NCI-H1048 (cell line): Measurements from ENCODE around the gene ASPHD1.
"Not testable (repeated sequence)": the region's sequence is repeated elsewhere in the genome, so short reads cannot be mapped to it uniquely, and the experiment has no call there.

Source experiments
- DNase-seq: peaks from one replicate; lab custom pipeline; 2025; lab: John Stamatoyannopoulos, UW

ASPHD1 gene

DNA sequence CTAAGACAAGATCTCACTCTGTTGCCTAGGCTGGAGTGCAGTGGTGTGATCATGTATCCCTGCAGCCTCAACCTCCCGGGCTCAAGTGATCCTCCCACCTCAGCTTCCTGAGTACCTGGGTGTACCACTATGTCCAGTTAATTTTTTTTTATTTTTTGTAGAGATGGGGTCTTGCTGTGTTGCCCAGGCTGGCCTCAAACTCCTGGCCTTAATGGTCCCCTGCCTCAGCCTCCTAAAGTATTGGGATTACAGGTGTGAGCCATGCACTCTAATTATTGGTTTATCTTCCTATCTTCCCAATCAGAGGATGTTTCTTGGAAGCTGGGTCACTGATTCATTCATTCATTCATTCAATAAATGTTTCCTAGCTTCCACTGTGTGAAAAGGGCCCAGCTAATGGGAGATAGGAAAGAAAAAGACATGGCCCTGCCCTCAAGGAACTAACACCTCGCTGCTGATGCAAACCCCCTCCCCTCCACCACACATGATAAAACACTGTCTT lies 8.5 kb downstream of the ASPHD1 start:
- DNase-seq, result no peak

DNA sequence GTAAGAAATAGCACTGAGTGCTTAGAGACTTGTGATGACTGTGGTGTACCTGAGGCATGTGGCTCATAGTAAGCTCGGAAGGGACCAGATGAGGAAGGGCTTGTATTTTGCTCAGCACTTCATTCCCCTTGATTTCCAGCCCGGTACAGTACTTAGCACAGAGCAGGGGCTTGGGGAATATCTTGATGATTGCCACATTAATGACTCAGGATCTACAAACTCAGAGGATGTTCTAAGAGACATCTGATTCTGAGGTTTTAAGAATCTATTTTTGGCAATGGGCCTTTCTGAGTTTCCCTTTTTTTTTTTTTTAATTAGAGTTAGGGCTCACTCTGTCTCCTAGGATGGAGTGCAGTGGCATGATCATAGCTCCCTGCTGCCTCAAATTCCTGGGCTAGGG lies 9.1 kb downstream of the ASPHD1 start:
- DNase-seq, result no peak

DNA sequence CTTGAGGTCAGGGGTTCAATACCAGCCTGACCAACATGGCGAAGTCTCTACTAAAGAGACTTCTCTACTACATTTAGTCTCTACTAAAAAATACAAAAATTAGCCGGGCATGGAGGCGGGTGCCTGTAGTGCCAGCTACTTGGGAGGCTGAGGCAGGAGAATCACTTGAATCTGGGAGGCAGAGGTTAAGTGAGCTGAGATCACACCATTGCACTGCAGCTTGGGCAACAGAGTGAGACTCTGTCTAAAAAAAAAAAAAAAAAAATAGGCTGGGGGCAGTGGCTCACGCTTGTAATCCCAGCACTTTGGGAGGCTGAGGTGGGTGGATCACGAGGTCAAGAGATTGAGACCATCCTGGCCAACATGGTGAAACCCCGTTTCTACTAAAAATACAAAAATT lies 9.6 kb downstream of the ASPHD1 start:
- DNase-seq, result not testable (repeated sequence)

DNA sequence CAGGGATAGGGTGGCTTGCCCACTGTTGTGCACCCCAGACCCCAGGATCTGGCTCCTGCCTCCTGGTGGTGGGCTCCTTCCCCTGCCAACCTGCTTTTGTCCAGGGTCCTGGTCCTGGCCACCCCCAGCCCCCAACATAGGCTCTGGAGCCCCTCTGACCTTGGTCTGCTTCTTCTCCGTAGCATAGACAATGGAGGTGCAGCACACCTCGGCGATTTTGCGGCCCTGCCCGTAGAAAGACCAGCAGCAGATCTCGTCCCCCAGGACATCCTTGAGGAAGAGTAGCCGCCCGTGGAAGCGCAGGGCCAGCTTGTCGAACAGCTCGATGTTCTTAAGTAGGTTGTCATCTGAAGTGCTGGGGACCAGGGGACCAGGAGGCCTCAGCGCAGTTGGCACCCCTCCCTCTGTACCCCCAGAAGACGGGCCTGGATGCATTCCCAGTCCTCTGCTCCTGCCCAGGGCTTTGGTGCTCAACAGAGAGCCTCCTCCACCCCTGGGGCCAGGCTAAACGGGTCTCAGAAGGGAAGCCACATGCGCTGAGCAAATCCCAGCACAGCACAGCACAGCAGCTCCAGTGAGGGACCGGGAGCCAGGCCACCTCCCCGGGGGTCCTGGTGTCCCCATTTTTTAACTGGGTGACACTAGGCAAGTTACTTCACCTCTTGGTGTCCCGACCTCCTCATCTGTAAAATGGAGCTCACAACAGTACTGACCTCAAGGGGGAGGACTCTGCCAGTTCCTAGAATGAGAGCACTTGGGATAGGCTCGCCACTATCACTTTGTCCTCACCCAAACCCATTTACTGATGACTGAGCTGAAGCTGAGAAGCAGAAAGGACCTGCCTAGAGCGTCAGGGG lies 10.8 kb downstream of the ASPHD1 start:
- no peak for DNase-seq

DNA sequence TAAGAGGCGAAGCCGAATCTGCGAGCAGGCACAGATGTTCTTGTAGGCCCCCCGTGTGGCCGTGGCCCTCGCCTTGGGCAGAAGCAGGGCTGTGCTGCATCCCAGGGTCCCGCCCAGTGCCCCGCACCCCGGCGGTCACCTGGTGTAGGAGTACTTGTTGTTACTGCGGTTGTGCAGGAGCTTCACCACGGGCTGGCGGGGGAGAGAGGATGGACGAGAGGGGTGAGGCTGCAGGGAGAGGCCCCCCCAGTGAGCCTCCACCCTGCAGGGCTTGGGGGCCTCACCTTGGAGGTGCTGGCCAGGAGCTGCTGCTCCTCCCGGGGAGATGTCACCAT lies 11.4 kb downstream of the ASPHD1 start:
- no peak for DNase-seq

DNA sequence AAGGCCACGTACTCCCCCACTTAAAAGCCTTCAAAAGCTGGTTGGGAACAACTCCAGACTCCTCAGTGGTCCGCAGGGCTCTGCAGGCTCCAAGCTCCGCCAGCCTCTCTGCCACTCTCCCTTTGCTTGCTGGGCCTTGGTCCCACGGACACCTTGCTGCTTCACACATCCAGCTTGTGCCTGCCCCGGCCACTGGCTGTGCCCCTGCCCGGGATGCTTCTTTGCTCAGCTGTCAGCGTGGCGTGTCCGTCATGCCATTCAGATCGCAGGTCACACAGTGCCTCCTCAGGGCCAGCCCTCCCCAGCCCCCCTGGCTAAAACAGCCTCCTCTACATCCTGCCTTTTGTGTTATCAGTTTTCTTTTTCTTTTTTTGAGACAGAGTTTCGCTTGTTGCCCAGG lies 11.8 kb downstream of the ASPHD1 start:
- DNase-seq, result no peak

DNA sequence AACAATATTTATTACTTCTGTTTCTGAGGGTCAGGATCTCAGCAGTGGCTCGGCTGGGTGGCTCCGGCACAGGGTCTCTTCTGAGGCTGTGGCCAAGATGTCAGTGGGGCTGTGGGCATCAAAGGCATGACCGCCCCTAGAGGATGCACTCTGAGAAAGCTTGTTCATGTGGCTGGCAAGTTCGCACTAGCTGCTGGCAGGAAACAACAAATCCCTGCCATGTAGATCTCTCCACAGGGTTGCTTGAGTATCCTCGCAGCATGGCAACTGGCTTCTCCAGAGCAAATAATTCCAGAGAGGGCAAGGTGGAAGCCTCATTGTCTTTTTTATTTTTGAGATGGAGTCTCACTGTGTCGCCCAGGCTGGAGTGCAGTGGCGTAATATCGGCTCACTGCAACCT lies 13.2 kb downstream of the ASPHD1 start:
- DNase-seq, result no peak

DNA sequence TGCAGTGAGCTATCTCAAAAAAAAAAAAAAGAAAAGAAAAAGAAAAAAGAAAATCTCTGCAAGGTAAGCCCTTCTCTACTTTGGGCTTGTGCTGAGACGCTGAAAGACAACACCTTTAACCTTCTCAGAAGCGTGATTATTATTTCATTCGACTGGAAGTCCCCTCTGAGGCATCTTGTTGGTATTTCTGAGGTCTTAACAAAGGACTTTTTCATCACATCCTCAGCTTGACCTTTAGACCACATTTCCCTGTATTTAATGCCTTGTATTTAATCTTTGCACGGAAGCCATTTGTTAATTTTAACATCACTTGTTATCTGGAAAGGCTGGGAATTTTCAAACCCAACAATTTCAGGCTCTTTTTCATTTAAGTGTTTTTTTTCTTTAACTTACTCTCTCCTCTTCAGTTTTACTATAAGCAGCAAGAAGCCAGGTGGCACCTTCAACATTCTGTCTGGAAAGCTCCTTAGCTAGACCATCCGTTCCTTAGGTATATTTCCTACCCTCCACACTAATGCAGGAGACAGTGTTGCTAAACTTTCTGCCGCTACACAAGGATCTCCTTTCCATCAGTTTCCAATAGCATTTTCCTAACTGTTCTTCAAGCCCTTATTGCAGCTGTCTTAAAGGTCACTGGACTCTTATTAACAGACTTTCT lies 15.4 kb downstream of the ASPHD1 start:
- no peak for DNase-seq

DNA sequence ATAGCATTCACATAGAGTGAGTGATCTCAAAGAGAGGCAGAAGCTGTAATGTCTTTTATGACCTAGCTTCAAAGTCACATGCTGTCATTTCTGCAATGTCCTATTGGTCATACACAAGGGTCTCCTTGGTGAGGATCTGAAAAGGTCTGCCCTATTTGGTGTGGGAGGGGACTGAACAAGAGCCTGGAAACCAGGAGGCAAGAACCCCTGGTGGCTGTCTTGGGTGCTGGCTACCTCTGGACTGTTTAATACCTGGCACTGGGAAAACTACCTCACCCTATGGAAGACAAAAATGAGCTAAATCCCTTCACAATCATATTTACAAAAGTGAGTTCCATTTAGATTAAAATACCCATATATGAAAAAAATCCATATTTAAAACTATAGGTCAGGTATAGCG lies 16.7 kb downstream of the ASPHD1 start:
- no peak for DNase-seq

DNA sequence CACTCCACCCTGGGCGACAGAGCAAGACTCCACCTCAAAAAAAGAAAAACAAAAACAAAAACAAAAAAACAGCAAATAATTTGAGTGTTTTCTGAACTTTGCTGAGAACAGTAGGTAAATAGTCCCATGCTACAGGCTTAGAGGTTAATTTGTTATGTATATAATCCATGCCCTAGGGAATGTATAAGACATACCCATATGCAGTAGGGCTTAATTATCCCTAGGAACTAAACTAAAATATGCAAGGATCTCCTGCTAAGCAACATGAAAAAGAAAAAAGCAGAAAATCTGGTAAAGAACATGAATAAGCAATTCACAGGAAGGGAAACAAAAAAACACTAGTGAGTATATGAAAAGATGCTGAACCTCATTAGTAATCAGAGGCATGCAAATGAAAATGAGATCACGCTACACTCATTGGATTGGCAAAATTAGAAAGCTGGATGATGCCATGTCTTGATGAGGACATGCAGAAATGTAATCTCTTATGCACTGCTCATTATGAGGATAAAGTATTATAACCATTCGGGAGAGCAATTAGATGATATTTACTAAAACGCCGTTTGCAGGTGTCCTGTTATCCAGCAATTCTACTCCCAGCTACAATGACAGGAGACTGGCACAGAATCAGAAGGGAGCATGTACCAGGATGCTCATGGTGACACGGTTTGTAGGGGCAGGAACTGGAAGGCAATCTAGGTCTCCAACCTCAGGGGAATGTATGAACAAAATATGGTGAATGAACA lies 20.2 kb downstream of the ASPHD1 start:
- DNase-seq, result no peak

DNA sequence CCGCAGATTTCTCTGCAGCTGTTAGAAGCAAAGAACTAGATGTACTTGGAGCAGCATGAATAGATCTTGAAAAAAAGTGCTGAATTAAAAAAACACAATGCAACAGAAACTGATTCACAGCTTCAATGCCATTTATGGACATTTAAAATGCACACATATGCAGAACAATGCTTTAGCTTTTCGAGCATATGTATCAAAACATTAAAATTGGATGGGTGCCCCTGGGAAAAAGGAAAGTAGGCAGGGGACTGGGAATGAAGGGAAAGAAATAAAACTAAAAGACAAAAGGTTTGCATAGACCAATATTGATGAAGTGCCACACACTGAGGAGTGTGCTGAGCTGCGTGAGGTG lies 20.7 kb downstream of the ASPHD1 start:
- no peak for DNase-seq

DNA sequence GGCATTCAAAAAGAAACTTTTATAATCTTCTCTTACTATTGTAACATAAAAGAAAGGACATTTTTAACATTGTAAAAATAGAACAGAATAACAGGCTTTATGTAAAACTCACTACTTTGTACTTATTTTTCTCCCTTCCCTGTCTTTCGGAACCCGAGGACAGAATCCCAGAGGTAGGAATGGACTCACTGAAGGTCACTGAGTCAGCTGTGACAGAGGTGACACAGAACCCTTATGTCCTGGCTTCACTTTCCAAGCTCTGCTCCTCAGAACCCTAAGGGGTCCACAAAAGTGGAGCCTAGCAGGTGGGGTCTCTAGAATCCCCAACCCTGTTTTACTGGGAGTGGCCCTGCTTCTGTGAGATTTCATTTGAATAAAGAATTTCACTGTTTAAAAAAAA lies 22.0 kb downstream of the ASPHD1 start:
- no peak for DNase-seq

DNA sequence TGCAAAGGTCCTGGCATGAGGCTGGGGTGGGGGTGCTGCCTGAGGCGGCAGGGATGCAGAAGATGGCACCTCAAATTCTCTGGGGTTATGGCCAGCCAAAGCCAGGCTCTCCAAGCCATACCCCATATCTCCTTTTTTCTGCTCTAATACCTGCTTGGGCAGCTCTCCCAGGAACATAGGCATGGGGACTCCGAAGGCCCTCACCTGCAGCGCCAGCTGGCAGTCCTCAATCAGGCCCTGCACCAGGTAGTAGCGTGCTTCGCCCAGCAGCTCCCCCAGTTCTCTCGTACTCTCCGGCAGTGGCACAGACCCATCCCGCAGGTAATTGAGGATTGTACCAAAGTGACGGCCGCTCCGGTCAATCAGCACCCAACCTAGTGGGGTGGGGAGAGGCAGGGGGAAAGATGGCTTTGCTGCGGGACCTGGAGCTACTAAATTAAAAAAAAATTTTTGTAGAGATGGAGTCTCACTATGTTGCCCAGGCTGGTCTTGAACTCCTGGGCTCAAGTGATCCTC lies 22.8 kb downstream of the ASPHD1 start:
- DNase-seq, result no peak

DNA sequence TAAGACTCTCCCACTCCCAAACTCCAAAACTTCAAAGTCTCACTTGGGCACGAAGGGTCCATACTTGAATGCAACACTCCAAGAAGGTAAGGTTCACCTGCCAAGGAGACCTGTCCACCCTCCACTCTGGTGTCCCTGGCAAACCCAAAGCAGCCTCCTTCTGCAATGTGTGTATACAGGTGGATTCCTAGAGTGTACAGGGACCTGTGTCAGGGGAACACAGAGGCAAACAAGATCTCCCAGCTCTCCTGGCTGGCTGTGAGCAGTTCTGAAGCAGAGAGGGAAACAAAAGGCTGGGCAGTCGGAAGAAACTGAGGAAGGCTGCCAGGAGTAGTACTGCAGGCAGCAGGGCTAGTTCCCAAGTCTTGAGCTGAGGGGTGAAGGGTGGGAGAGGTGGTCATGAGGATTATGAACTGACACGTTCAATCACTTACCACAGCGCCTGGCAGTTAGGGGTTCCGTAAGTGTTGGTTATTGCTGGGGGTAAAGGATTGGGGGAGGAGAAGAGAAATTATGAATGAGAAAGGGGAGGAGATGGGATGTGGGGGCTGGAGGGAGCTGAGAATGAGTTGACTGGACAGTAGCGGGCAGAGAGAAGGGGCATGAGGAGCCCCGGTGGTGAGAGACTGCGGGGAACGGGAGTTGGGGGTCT lies 24.9 kb downstream of the ASPHD1 start:
- DNase-seq, result no peak

DNA sequence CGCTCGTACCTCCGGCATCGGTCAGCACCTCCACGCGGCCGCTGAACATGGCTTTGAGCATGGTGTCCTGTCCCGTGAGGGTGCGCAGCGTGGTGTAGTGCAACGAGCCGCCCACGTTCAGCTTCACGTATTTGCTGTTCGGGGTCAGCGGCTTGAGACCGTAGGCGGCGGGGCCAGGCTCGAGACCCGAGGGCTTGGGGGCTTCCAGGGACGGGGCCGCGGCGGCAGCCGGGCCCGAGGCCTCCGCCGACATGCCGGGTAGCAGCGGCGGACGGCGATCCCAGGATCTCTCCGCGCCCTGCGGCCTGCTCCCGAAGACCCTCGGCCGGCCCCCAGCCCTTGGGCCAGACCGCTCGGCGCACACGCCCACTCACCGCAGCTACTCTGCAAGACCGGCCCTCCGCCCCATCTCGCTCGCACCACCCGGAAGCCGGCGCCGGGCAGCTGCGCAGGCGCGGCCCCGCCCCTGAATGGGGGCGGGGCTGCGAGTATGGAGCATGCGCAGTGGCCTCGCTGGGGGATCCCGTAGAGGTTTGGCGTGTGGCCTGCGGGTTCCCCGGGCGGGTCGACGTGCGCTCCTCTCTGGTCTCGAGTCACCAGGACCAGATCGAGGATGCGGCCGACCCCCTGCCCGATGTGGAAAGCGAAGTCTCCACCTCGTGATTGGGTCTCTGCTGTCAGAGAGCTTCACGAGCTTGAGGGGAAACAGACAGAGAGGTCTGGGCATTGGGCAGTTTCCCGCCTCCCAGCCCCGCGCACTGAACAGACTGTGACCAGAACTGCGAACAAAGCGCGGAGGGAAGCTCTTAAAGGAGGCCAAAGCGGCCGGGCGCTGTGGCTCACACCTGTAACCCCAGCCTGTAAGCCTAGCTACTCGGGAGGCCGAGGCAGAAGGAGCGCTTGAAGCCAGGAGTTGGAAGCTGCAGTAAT lies 25.8 kb downstream of the ASPHD1 start, which contains the start of gene KCTD13:
KCTD13 (minus strand) TSS at position 446 of the 930 bp plus-strand sequence; CDS start at position 253, 193 bp downstream.
- no peak for DNase-seq

DNA sequence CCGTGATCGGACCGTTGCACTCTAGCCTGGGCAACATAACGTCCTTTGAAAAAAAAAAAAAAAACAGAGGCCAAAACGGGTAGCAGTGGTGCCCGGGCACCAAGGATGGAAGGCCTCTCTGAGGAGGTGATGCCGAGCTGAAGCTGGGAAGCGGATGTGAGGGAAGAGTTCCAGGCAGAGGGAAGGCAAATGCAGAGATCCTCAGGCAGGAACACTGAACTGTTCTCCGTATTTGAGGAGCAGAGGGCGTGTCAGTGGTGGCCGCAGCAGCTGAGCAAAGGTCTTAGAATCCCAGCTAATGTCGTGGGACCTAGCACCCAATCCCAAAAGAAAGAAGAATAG lies 26.4 kb downstream of the ASPHD1 start:
- no peak for DNase-seq

DNA sequence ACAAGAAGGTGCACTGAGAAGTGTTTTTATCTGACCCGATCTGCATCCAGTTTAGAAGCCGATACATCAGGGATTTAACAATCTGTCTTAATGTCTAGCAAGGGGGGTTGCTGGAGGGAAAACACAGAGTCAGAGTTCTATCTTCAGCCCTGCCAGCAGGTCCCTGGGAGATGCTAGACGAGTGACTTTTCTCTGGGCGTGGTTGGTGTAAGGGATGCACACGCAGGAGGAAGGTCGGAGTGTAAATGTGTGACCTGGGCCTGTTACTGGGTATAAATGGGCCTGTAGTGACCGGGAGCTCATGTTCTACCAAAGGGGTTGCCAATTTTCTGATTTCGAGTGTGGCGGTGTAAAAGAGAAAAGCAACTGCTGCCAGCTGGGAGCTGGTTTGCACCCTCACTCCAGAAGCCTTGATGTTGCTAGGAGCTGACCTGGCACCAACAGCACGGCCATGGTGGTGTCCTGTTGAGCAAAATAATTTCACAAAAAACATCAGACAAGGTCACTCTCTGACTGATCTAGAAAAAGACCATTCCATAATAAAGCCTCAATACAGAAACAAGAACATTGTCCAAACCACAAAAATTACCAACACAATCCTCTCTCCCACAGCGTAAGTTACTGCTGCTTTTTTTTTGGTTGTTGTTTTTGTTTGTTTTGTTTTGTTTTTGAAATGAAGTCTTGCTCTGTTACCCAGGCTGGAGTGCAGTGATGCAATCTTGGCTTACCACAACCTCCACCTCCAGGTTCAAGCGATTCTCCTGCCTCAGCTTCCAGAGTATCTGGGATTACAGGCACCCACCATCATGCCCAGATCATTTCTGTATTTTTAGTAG lies 27.0 kb downstream of the ASPHD1 start:
- DNase-seq, result no peak

DNA sequence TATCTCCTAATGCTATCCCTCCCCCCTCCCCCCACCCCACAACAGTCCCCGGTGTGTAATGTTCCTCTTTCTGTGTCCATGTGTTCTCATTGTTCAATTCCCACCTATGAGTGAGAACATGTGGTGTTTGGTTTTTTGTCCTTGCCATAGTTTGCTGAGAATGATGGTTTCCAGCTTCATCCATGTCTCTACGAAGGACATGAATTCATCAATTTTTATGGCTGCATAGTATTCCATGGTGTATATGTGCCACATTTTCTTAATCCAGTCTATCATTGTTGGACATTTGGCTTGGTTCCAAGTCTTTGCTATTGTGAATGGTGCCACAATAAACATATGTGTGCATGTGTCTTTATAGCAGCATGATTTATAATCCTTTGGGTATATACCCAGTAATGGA lies 31.5 kb downstream of the ASPHD1 start:
- not testable (repeated sequence) for DNase-seq

DNA sequence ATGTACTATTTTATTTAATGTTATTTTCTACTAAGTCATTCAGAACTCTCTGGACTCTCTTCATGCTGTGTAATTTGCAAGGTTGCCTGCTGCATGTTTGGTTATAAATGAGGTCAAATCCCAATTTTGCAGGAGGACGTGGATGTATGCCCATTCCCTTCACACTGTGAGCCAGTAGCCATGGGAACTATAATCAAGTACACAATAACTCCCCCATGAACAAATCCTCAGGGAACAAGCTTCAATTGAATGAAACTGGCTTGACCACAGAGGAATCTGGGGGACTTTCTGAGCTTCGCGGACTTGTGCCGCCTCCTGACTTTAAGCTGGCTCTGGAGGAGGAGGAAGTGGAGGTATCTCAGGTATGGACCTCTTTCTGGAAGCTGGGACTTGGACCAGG lies 40.4 kb downstream of the ASPHD1 start:
- no peak for DNase-seq
